HG02884 (cell line): ENCODE results near the gene LARP4B.

ENCODE experiments used
- ATAC-seq: cut with Tn5 transposase; IDR thresholded peaks from one replicate; pipeline ENCODE4 v1.9.1; 2021; ENCODE audit warnings: mild to moderate bottlenecking, moderate library complexity; ENCODE audit not compliant: unreplicated experiment

The LARP4B gene

DNA sequence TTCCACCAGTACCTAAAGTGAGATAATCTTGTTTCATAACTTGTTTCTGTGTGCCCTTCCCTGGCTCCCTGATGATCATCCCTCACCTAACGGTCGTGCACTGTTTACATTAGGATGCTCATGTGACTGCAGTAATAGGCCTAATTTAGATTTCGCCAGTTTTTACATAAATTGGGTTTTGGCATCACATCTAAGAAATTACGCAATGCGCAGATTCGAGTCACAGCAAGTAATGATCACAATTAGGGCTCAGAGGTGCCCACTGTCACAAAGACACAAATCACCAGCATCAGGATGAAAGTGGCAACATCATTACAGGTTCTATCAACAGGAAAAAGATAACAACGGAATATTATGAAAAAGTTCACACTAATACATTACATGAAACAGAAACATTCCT lies 94.7 kb downstream of the LARP4B start:
- no peak for ATAC-seq

DNA sequence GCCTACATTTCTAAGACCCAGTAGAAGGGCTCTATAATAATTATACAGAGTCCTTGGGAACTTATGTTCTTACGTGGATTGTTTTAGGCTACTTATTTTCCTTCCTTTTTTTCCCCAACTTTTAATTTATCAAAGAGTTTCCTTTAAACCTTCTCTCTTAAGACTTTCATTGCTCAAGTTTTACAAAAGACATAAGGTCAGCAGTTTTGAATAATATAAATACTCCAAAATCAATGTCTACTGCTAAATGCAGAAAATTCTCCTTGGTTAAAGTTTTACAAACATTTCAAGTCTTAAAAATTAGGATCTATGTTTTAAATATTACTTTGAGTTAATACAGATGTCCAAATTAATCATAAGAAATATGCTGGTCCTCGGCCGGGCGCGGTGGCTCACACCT lies 97.0 kb downstream of the LARP4B start:
- ATAC-seq: no peak

GRCh38 chr10:829241-829640 lies 102.3 kb downstream of the LARP4B start:
- no peak for ATAC-seq

- ATAC-seq: no peak
Measured at GRCh38 chr10:828191-828590, 103.3 kb downstream of the LARP4B start.

DNA sequence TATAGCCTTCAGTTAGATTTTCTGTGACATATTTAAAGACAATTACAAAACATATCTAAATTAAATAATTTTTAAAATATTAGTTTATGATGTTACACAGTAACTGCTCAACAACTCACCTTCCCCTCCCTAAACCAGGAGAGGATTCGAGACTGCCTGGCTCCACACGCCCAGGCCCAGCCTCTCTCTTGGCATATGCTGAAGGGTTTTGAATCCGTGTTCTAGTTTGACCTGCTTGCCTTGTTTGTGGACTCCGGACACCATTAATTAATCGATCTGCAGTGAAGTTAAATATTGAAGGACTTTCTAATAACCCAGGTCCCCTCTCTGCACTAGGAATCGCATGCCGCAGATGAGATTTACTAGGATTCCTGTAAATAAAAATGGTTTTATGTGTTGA lies 106.6 kb downstream of the LARP4B start:
- no peak for ATAC-seq

- no peak for ATAC-seq
Measured at GRCh38 chr10:824497-824896, 107.0 kb downstream of the LARP4B start.

GRCh38 chr10:822661-823367 lies 108.7 kb downstream of the LARP4B start:
- ATAC-seq: peak; percentile 52

DNA sequence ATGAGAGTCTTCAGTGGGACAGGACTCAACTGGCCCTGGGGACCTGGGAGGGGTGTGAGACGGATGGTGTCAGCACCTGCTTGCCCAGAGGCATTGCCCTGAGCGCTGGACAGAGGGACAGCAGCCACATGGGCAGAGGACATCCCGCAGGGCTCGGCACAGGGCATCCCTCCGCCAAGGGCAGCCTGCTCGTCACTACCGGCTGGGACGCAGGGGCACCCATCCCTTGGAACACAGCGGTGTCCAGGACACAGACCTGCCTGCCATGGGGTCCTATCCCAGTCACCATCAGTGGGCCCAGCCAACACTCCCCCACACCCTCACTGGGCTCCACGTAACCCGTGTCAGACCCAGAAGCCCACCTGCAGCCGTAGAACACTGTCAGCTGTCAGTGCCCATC lies 109.3 kb downstream of the LARP4B start:
- ATAC-seq: no peak

DNA sequence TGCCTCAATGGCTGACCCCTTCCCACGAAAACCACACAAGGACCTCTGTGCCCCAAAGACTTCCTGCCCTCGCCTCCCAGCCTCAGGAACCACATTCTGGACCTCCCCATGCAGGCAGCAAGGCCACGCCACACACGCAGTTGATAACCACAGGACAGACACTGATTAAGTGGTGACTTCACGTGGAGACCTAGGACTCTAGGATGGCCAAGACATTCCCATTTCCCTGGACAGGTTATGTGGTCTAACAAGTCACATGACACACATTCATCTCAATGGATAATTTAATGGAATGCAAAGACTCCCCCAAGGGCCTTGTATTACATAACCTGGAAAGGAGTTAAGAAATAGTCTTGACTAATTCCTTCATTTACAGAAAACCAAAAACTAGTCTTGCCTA lies 110.2 kb downstream of the LARP4B start:
- ATAC-seq: no peak

GRCh38 chr10:819816-820215 lies 111.7 kb downstream of the LARP4B start:
- no peak for ATAC-seq

DNA sequence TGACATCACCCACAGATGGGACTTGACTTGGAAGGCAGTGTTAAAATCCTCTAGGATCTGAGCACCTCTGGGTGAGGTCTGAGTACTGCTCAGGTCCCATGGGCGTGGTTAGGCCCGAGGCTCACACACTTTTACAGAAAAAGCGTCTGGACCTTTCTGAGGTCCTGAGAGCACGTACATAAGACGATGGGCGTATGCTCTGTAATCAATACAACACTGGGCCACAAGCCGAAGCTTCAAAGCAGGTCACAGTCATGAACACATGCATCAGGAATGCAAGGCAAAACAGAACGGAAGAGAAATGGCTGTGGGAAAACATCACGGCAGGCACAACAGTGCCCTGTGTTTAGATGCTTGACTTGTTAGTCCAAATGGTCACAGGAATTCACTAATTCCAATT lies 112.2 kb downstream of the LARP4B start:
- no peak for ATAC-seq

DNA sequence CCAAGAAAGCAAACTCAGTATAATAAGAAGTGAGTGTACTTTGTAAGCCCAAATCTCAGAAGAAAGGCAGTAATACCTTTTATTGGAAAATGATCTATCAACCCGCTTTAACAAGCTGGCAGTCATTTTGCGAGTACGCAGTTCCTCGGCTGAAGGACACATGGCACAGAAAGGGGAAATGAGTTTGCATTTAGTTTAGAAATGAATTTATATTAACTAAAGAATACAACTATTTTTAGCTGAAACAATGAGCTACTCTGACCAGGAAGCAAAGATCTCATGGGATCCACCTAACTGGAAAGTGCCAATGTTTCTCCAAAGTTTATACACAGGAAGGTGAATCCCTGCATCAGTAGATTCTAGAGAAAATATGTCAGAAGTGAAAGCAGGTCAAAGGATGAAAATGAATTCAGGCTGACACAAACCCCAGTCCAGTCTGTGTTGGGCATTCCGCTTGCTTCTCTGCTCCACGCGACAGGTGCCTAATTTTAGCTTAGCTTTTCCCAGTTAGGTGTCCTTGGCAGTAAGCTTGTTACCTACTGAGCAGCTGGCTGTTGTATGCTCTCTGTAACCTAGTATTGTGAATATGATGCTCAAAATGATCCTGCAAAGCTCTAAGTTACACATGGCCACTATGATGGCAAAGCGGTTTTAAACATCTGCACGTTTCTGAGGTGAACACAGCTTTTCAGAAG lies 112.8 kb downstream of the LARP4B start:
- no peak for ATAC-seq

- no peak for ATAC-seq
Measured at GRCh38 chr10:818010-818409, 113.5 kb downstream of the LARP4B start.

DNA sequence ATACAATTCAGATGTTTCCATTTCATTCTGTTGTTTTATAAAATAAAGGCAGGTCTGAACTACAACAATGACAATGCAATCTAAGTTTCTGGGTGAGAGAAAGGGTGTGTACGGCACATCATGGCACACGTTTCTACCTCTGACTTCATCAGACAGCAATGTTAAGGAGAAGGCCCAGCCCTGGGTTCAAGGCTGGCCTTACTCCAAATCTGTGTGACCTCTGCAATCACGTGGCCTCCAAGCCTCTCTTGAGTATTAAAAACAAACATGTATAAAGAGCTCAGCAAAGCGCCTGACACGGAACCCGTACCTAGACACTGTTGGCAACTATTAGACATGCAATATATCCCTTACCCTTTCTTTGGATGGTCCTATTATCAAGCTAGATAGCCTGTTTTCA lies 114.1 kb downstream of the LARP4B start:
- no peak for ATAC-seq

- no peak for ATAC-seq
Measured at GRCh38 chr10:816958-817357, 114.5 kb downstream of the LARP4B start.

DNA sequence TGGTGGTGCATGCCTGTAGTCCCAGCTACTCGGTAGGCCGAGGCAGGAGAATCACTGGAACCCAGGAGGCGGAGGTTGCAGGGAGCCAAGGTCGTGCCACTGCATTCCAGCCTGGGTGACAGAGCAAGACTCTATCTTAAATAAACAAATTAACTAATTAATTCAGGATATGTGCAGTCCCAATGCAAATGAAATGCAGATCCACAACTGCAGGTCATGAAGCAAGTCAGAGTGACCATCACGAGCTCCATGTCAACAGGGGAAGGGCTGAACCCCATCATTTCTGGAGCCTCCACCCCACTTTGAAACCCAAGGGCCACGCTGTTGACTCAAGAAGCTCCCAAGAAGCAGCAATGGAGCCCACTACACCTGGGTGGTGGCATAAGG lies 115.4 kb downstream of the LARP4B start:
- ATAC-seq: no peak

DNA sequence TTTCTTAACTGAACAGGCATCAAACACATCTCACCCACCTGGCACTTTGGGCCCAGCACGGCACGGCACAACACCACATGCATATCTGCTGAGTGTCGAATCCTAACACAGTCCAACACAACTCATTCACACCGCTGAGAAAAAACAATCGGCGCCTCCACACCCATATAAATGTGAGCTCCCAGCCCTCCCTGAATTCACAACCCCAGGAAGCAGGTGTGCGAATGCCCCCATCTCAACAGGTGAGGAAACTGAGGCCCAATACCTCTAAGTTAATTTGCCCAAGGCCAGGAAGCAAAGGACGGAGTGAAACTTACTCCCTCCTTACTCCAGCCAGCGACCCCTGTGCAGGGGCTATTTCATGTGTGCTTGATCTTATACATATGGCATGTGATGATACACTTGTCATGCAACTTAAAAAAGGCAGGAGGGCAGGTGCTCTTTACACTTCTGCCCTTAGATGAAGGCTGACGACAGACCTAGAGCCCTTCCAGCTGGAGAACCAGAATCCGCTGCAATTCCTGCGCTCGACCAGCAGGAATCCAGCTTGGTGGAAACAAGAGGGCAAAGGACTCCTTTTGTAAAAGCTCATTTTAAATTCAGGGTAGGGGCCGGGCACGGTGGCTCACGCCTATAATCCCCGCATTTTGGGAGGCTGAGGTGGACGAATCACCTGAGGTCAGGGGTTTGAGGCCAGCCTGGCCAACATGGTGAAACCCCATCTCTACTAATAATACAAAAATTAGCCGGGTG lies 116.0 kb downstream of the LARP4B start:
- ATAC-seq: no peak

DNA sequence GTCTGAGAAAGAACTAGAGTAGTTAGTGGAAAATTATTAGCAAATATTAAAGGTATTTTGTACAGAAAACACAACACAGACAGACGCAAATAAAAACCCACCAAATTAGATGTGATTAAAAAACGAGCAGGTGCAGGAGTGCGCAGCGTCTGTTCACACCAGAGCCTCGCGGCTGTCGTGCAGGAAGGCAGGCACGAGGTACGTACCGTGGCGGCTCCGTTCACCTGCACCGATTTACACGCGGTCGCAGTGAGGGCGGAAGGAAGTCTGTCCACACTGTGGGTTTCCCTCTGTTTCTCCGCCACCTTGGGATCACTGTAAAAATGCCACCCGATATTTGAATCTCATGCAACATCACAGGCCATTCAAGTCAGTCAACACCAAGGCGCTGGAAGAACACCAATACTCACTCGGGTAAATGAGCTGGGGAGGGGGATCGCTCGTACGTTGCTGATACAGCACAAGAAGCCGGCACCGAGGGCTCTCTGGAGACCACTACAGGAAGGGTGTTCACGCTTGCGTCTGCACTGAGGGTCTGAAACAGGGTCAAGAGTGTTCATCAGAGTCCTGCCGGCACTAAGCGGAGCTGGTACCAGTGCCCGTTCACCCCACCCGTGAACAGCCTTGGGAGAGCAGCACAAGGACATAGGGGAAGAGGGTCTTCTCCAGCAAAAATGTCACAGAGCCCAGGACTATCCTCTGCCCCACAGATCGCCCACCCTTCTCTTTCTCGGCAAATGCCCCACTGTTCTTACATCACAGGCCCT lies 116.8 kb downstream of the LARP4B start:
- ATAC-seq: no peak

- ATAC-seq: no peak
Measured at GRCh38 chr10:813286-813685, 118.2 kb downstream of the LARP4B start.

DNA sequence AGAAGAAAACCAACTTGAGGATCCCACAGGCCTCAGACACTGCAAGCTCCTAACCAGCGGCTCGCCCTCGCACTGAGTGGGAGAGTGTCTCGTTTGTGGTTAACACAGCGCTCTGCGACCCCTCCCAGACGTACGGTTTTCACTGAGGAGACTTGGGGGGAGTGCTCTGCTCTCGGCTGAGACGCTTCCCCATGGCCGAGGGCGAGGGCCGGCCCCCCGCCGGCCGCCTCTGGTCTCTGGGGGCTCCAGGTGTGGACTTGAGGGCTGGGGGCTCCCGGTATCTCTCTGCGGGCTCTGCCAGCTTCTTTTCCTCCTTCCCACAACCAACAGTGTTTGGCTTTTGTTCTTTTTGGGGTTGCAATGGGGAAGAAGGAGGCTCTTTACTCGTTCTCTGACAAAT lies 118.7 kb downstream of the LARP4B start:
- no peak for ATAC-seq
